Spinal cord (tissue), 10 donors: ENCODE results near the gene TOGARAM1. TPM values are rescaled to one million over a fixed set of nuclear protein-coding genes. Genes with fewer than 3 reads are reported as not detected.

Source experiments
- DNase-seq, 6 donors: peaks; one replicate each; pipeline versions ENCODE4 v3.0.0 to v3.0.0-alpha.2; 2013 to 2015; ENCODE audit warnings: low spot score in 6 of 6, low read depth in 4 of 6
- H3K27ac ChIP-seq: one replicate; pipeline ENCODE4 v1.5.1; 2013; ENCODE audit warnings: low read depth, low read length, control low read depth
- H3K27me3 ChIP-seq: one replicate; pipeline ENCODE4 v1.6.1; 2013; ENCODE audit warnings: low read length; ENCODE audit not compliant: control insufficient read depth, insufficient read depth
- H3K36me3 ChIP-seq: one replicate; pipeline ENCODE4 v1.6.1; 2013; ENCODE audit warnings: low read length; ENCODE audit not compliant: control insufficient read depth, insufficient read depth
- H3K4me1 ChIP-seq: one replicate; pipeline ENCODE4 v1.6.1; 2013; ENCODE audit warnings: low read length; ENCODE audit not compliant: control insufficient read depth, insufficient read depth
- H3K4me3 ChIP-seq: one replicate; pipeline ENCODE4 v1.5.1; 2013; ENCODE audit warnings: low read depth, low read length, control low read depth
- H3K9me3 ChIP-seq: one replicate; pipeline ENCODE4 v1.6.1; 2013; ENCODE audit warnings: low read length; ENCODE audit not compliant: control insufficient read depth, insufficient read depth
- WGBS: methylation state at CpG from one replicate; pipeline ENCODE4 v1.1.5; 2013; ENCODE audit warnings: missing lambda C conversion rate; ENCODE audit not compliant: insufficient coverage; 5-methylcytosine and 5-hydroxymethylcytosine counted together
- polyA plus RNA-seq, 2 donors: library from polyadenylated mRNA; unstranded; fragments of 120-200 nt; gene quantifications; one replicate each; pipeline ENCODE4 v1.2.1, GENCODE V29; 2013; ENCODE audit not compliant: insufficient read length in 2 of 2
- total RNA-seq, 2 donors: library from RNA; depleted of rRNA in 1 of 2; stranded (reverse); fragments of 120-200 nt in 1 of 2; fragments of >200 nt in 1 of 2; gene quantifications; one replicate each; pipeline versions ENCODE4 v1.2.3 to v1.2.4, GENCODE V29; 2013 to 2014
- donor health status: healthy.

The TOGARAM1 gene
- total and polyA plus RNA-seq, 4 donors: 24.8 to 59.2 (median 31.6) TPM

DNA sequence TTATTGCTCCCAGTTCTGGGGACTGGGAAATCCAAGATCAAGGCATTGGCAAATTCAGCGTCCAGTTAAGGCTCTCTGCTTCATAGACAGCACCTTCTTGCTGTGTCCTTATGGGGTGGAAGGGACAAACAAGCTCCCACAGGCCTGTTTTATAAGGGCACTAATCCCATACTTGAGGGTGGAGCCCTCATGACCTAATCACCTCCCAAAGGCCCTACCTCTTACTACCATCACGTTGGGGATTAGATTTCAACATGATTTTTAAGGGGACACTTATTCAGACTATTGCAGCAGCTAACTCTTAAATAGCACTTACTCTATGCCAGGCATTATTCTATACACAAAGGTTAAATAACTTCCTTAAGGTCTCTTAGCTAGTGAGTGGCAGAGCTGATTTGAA lies 17.3 kb downstream of the TOGARAM1 start:
- no peaks in the 10 kb centered on the region for H3K27me3 ChIP-seq
- 80% methylated on average over 1 of the region's 2 CpGs for WGBS
- H3K27ac ChIP-seq: no peak overlapping the region
- H3K4me1 ChIP-seq: no peaks in the 10 kb centered on the region
- no peaks in the 10 kb centered on the region for H3K36me3 ChIP-seq
- no peaks in the 10 kb centered on the region for H3K9me3 ChIP-seq
- H3K4me3 ChIP-seq: no peak overlapping the region
- DNase-seq: no peak

DNA sequence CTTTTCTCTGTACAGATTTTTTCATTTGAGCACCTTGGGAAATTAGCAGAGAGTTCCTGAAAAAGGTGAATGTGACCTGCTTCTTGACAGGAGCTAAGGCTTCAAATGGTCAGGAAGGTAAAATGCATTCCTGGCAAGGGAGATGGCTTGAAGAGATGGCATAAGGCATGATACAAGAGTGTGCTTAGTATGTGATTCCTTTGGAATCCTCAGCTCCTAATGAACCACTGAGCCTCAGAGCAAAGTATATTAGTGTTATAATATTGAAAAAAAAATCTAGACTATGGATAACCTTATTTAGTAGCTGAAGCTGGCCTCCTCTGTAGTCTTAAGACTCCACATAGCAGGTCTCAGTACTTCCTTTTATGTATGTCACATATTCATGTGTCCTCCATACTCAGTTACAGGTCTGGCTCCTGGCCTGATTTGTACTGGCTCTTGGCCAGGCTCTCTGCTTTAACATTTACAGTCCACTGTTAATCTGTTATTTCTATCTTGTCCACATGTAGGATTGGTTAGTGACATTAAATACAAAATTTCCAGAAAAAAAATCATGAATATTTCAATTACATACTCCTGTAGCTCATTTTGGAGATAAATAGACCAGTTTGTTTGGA lies 17.9 kb downstream of the TOGARAM1 start:
- Histone ChIP-seq H3K4me1 (no peaks in the 10 kb centered on the region), H3K4me3 (no peak overlapping the region), H3K27me3 (no peaks in the 10 kb centered on the region), H3K36me3 (no peaks in the 10 kb centered on the region), H3K27ac (no peak overlapping the region), H3K9me3 (no peaks in the 10 kb centered on the region)
- DNase-seq: peak in 1 of 6 donors; percentile 50

DNA sequence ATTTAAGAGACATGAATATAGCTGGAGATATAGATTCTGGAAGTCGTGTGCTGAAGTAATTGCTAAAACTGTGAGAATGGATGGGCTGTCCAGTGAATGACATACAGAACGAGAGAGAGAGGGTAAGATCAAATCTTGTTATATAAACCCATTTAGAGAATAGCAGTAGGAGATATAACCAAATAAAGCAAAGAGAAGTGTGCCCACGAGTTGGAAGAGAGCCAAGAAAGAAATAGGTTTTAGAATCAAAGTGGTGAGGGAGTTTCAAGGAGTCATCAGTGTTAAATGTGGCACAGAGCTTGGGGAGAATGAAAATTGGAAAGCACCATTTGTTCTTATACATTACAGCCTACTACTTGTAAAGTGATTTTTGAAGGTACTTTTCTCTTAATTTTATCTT lies 19.2 kb downstream of the TOGARAM1 start:
- H3K9me3 ChIP-seq: no peaks in the 10 kb centered on the region
- WGBS: no CpG with 5 or more reads among the region's 3 CpGs
- peak in 1 of 6 donors; percentile 68 for DNase-seq
- H3K4me1 ChIP-seq: no peaks in the 10 kb centered on the region
- no peak overlapping the region for H3K27ac ChIP-seq
- H3K36me3 ChIP-seq: no peaks in the 10 kb centered on the region
- no peaks in the 10 kb centered on the region for H3K27me3 ChIP-seq
- H3K4me3 ChIP-seq: no peak overlapping the region

DNA sequence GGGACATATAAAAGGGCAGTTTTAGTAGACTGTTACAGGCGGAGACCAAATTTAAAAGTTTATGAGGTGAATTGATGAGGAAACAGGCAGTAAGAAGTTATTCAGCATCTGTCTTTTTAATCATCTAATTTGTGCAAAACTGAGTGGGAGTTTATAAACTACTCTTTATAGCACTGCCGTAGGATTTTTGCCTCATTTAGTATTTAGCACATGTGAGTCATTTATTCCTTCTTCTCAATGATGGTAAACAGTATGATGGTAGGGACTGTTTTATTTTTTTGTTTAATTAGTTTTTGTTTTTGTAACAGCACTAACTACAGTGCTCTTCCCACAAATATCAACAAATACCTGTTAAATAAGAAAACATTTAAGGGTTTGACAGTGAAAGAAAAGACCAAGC lies 20.6 kb downstream of the TOGARAM1 start:
- Histone ChIP-seq H3K4me1 (no peaks in the 10 kb centered on the region), H3K27ac (no peak overlapping the region), H3K27me3 (no peaks in the 10 kb centered on the region), H3K4me3 (no peak overlapping the region), H3K36me3 (no peaks in the 10 kb centered on the region), H3K9me3 (no peaks in the 10 kb centered on the region)
- 80% methylated on average over 1 of the region's 2 CpGs for WGBS
- no peak for DNase-seq

DNA sequence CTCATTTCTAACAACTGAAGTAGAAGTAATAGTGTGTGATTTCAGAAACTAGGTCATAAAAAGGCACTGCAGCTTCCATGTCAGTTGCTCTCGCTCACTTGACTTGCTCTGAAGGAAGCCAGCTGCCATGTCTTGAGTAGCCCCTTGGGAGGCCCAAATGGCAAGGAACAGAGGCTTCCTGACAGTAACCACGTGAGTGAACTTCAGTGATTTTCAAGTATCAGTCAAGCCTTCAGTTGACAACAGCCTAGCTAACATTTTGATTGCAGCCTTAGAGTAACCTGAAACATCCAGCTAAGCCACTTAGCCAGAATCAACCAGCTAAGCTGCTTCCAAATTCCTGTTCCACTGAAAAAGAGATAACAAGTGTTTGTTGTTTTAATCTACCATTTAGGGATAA lies 26.7 kb downstream of the TOGARAM1 start:
- Histone ChIP-seq H3K27me3 (no peaks in the 10 kb centered on the region), H3K9me3 (no peaks in the 10 kb centered on the region), H3K4me1 (peaks cover 3% of the 10 kb centered on the region), H3K27ac (no peak overlapping the region), H3K4me3 (no peak overlapping the region), H3K36me3 (no peaks in the 10 kb centered on the region)
- DNase-seq: peak in 1 of 6 donors; percentile 56
- 48% methylated on average over 2 of the region's 2 CpGs for WGBS

DNA sequence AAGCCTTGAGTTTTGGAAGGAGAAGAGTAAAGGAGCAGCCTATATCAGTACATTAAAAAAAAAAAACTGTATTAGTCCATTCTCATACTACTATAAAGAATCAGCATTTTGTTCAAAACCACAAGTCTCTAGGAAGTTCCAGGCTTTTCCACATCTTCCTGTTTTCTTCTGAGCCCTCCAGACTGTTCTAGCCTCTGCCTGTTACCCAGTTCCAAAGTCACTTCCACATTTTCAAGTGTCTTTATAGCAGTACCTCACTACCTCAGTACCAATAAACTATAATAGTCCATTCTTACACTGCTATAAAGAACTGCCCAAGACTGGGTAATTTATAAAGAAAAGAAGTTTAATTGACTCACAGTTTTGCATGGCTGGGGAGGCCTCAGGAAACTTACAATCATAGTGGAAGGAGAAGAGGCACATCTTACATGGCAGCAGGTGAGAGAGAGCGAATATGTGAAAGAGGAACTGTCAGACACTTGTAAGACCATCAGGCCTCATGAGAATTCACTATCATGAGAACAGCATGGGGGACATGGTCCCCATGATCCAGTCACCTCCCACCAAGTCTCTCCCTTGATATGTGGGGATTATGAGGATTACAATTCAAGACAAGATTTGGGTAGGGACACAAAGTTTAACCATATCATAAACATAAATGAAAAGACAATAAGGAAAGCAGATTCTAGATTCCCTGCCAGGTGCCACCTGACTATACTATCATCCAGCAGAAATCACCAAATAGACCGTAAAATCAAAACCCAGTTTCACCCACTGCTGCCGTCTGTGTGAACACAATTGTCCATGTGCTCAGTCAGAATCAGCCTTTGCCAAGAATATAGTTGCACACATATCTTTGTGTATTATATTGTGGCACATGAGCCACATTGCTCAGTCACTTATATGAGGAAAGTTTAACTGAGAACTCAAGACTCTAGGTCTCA lies 27.8 kb downstream of the TOGARAM1 start:
- H3K36me3 ChIP-seq: no peaks in the 10 kb centered on the region
- no peak overlapping the region for H3K4me3 ChIP-seq
- DNase-seq: no peak
- no peak overlapping the region for H3K27ac ChIP-seq
- no peaks in the 10 kb centered on the region for H3K9me3 ChIP-seq
- no CpG with 5 or more reads among the region's 3 CpGs for WGBS
- peaks cover 3% of the 10 kb centered on the region for H3K4me1 ChIP-seq
- no peaks in the 10 kb centered on the region for H3K27me3 ChIP-seq

DNA sequence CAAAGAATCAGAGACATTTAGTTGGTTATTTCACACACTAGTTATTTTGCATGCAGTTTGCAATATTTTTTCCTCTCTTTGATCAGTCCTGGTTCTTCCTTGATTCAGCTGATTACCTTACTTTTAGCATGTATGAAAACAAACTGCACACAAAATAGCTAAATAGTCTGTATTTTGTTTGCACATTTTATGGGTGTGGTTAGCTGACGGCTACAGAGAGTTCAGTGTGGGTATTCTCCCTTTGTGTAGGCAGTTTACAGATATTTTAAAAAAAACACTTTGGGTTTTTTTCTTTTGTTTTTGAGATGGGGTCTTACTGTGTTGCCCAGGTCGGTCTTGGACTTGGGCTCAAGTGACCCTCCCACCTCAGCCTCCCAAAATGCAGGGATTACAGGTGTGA lies 28.5 kb downstream of the TOGARAM1 start:
- no peaks in the 10 kb centered on the region for H3K27me3 ChIP-seq
- no peak overlapping the region for H3K27ac ChIP-seq
- WGBS: no CpG with 5 or more reads among the region's 2 CpGs
- no peaks in the 10 kb centered on the region for H3K36me3 ChIP-seq
- no peak overlapping the region for H3K4me3 ChIP-seq
- no peaks in the 10 kb centered on the region for H3K9me3 ChIP-seq
- peaks cover 3% of the 10 kb centered on the region for H3K4me1 ChIP-seq
- DNase-seq: no peak

DNA sequence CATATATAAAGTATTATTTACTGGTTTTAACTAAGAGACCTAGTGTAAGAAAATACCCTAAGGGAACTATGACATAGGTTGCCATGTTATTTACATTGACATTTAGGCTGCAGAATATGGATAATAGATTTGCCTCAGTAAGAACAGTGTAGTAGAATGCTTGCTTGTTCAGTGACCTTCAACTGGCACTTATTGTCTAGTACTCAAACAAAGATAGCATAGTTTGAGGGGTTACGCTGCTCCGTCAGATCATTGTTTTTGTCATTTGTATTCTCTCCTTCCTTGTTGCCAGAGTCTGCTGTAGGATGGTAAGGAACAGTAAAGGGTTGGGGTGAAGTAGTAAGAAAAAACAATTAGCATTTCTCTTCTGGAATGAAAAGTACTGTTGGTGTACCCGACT lies 33.2 kb downstream of the TOGARAM1 start:
- peaks cover 8% of the 10 kb centered on the region for H3K36me3 ChIP-seq
- H3K27ac ChIP-seq: no peak overlapping the region
- no peaks in the 10 kb centered on the region for H3K9me3 ChIP-seq
- H3K4me1 ChIP-seq: peaks cover 3% of the 10 kb centered on the region
- DNase-seq: peak in 1 of 6 donors; percentile 6
- no CpG with 5 or more reads among the region's 3 CpGs for WGBS
- no peak overlapping the region for H3K4me3 ChIP-seq
- no peaks in the 10 kb centered on the region for H3K27me3 ChIP-seq

DNA sequence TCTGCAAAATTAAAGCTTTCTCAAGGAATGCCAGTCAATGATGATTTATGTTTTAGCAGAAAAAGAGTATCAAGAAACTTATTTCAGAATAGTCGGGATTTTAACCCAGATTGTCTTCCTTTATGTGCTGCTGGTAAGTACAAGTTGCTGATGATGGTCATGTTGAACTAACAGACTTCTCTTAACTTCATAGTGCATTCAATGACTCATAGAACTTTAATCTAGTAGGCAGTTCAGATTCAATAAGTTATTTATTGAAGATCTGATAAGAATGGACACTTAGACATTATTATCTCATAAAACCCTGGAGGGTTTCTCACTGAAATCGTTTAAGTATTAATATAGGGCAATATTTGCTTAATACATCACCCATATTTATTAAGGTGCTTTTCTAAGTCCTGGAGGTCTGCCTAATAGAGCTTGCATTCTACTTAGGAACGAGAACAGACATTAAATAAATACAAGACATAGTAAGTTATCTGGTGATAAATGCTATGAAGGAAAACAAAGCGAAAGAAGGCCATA lies 33.8 kb downstream of the TOGARAM1 start:
- Histone ChIP-seq H3K4me3 (no peak overlapping the region), H3K4me1 (peaks cover under 1% of the 10 kb centered on the region), H3K27me3 (no peaks in the 10 kb centered on the region), H3K9me3 (no peaks in the 10 kb centered on the region), H3K27ac (no peak overlapping the region), H3K36me3 (peaks cover 8% of the 10 kb centered on the region)
- no peak for DNase-seq
- WGBS: no CpG with 5 or more reads among the region's 4 CpGs
